Endothelial cell of umbilical vein (primary cell): Measurements from ENCODE around the gene CCDC73. TPM values are rescaled to one million over a fixed set of nuclear protein-coding genes. Genes with fewer than 3 reads are reported as not detected.
"Not testable (repeated sequence)": the region's sequence is repeated elsewhere in the genome, so short reads cannot be mapped to it uniquely, and the experiment has no call there.

Source experiments
- BruUV-seq: library from RNA; stranded (reverse); fragments of 400-500 nt; replicated peaks from 2 replicates; lab custom pipeline; 2021; lab: Mats Ljungman, UMichigan
- CTCF ChIA-PET: fragments of 300-600, 350-600 bp; sonication (Branson Sonifier 250); formaldehyde crosslinking; loops from one replicate; lab custom pipeline; 2021; ENCODE audit warnings: antibody characterized with exemption, inconsistent platforms; lab: Charles Lee
- POLR2A ChIA-PET: fragments of 300-600, 350-600 bp; sonication (Branson Sonifier 250); formaldehyde crosslinking; loops from one replicate; lab custom pipeline; 2021; ENCODE audit warnings: antibody characterized with exemption, inconsistent platforms; lab: Charles Lee
- DNase-seq: peaks from one replicate; pipeline ENCODE4 v3.0.0-alpha.2; 2011; ENCODE audit warnings: low read depth, low spot score
- FAIRE-seq: peaks from 2 replicates; lab custom pipeline; 2011; peaks lifted over from hg19 to GRCh38; lab: Jason Lieb, UNC
- H2AFZ ChIP-seq: 2 replicates; pipeline ENCODE4 v1.6.0; 2012; ENCODE audit warnings: low read depth, low read length, control low read depth, inconsistent platforms
- H3K27ac ChIP-seq: 2 replicates; pipeline ENCODE4 v1.5.1; 2011; ENCODE audit warnings: low read depth, mild to moderate bottlenecking, control low read depth, low read length, moderate library complexity; ENCODE audit not compliant: insufficient read depth
- H3K27me3 ChIP-seq, 2 experiments: 2 replicates each; pipeline versions ENCODE4 v1.6.0 to v1.6.1; 2011; ENCODE audit warnings: low read length in 2 of 2, mixed read lengths in 1 of 2; ENCODE audit not compliant: control insufficient read depth in 2 of 2, insufficient read depth in 2 of 2
- H3K36me3 ChIP-seq, 2 experiments: 2 replicates in 1 of 2; 3 replicates in 1 of 2; pipeline ENCODE4 v1.5.1; 2011; ENCODE audit warnings: low read length in 2 of 2, mild to moderate bottlenecking in 1 of 2, moderate library complexity in 1 of 2; ENCODE audit not compliant: control insufficient read depth in 2 of 2, insufficient read depth in 2 of 2; ENCODE audit errors: extremely low read depth in 1 of 2
- H3K4me1 ChIP-seq: 3 replicates; pipeline ENCODE4 v1.5.1; 2011; ENCODE audit warnings: mild to moderate bottlenecking, low read length; ENCODE audit not compliant: control insufficient read depth, insufficient read depth; ENCODE audit errors: extremely low read depth
- H3K4me2 ChIP-seq: 2 replicates; pipeline ENCODE4 v1.6.1; 2011; ENCODE audit warnings: low read length, control low read depth, mixed read lengths; ENCODE audit not compliant: insufficient read depth
- H3K4me3 ChIP-seq, 3 experiments: fragments of 200-600 bp in 1 of 3; sonication (generic), shearing (Covaris generic) in 1 of 3; replicated peaks in 1 of 3; 2 replicates each; pipeline ENCODE4 v1.5.1; 2011 to 2016; ENCODE audit warnings: control low read depth in 3 of 3, low read length in 3 of 3, mild to moderate bottlenecking in 2 of 3, inconsistent platforms in 1 of 3, low read depth in 1 of 3, moderate library complexity in 1 of 3; ENCODE audit not compliant: insufficient read depth in 1 of 3
- H3K79me2 ChIP-seq: 2 replicates; pipeline ENCODE4 v1.6.0; 2012; ENCODE audit warnings: low read length, inconsistent platforms; ENCODE audit not compliant: control insufficient read depth, insufficient read depth
- H3K9ac ChIP-seq: replicated peaks from 2 replicates; pipeline ENCODE3; 2011; ENCODE audit warnings: low read length, control low read depth; ENCODE audit not compliant: insufficient read depth; ENCODE audit errors: extremely low read depth
- H3K9me1 ChIP-seq: replicated peaks from 3 replicates; pipeline ENCODE4 v1.6.0; 2011; ENCODE audit warnings: mild to moderate bottlenecking, low read length; ENCODE audit not compliant: control insufficient read depth, insufficient read depth; ENCODE audit errors: extremely low read depth
- H3K9me3 ChIP-seq: replicated peaks from 2 replicates; pipeline ENCODE4 v1.5.1; 2012; ENCODE audit warnings: low read length, inconsistent platforms; ENCODE audit not compliant: control insufficient read depth, insufficient read depth
- H4K20me1 ChIP-seq: replicated peaks from 2 replicates; pipeline ENCODE3; 2011; ENCODE audit warnings: mild to moderate bottlenecking, low read length; ENCODE audit not compliant: control insufficient read depth, insufficient read depth; ENCODE audit errors: extremely low read depth
- CTCF ChIP-seq, 2 donors: IDR thresholded peaks; 1 replicate in 1 of 2; 2 replicates in 1 of 2; pipeline ENCODE4 v1.5.1; 2011; ENCODE audit warnings: low read length in 2 of 2, mild to moderate bottlenecking in 2 of 2, moderate library complexity in 2 of 2, control low read depth in 1 of 2, inconsistent platforms in 1 of 2, low read depth in 1 of 2; ENCODE audit not compliant: insufficient read depth in 1 of 2; ENCODE audit errors: extremely low read depth in 1 of 2
- EZH2 ChIP-seq: IDR thresholded peaks from 2 replicates; pipeline ENCODE4 v1.6.1; 2012; ENCODE audit warnings: borderline replicate concordance, low read depth, mild to moderate bottlenecking, moderate library complexity, low read length, inconsistent platforms; ENCODE audit not compliant: severe bottlenecking
- FOS ChIP-seq: IDR thresholded peaks from 2 replicates; pipeline ENCODE4 v1.6.1; 2011; ENCODE audit warnings: mild to moderate bottlenecking, low read length, moderate library complexity, borderline replicate concordance; ENCODE audit not compliant: insufficient read depth
- GATA2 ChIP-seq: IDR thresholded peaks from 2 replicates; pipeline ENCODE4 v1.7.0; 2011; ENCODE audit warnings: low read depth, mild to moderate bottlenecking, moderate library complexity, mixed read lengths, low read length; ENCODE audit not compliant: insufficient read length, insufficient read depth
- JUN ChIP-seq: IDR thresholded peaks from 2 replicates; pipeline ENCODE4 v1.6.1; 2011; ENCODE audit warnings: borderline replicate concordance, low read depth; ENCODE audit not compliant: insufficient read length, insufficient read depth
- MAX ChIP-seq: IDR thresholded peaks from 2 replicates; pipeline ENCODE4 v1.6.1; 2011; ENCODE audit not compliant: insufficient read depth, insufficient read length
- MYC ChIP-seq: IDR thresholded peaks from one replicate; pipeline ENCODE4 v1.6.1; 2011; ENCODE audit warnings: mild to moderate bottlenecking, low read depth, low read length
- POLR2A ChIP-seq: IDR thresholded peaks from 2 replicates; pipeline ENCODE4 v1.6.1; 2012; ENCODE audit warnings: low read depth, mild to moderate bottlenecking, control low read depth, low read length
- POLR2AphosphoS5 ChIP-seq: IDR thresholded peaks from 2 replicates; pipeline ENCODE4 v1.6.1; 2012; ENCODE audit warnings: low read depth, mild to moderate bottlenecking, control low read depth, low read length, moderate library complexity; ENCODE audit not compliant: insufficient read depth
- dilution Hi-C: fragments of 300-500 bp; cut with MboI; formaldehyde crosslinking; loops from one replicate; pipeline ENCODE4 v1.15.0; 2019; ENCODE audit warnings: low sequenced_read_pairs; ENCODE audit not compliant: extremely low pct_ligation_motif_present
- intact Hi-C: fragments of 100-400 bp; cut with micrococcal nuclease; formaldehyde crosslinking; loops from one replicate; pipeline ENCODE4 v1.10.0; 2022
- polyA plus RNA-seq, 4 experiments: library from polyadenylated mRNA; depleted of rRNA in 3 of 4; stranded (reverse) in 3 of 4; unstranded in 1 of 4; fragments of >200 nt; gene quantifications; 2 replicates each; pipeline versions ENCODE4 v1.2.1 to v1.2.3, GENCODE V29; 2011 to 2012; ENCODE audit warnings: missing spikeins in 1 of 4
- total RNA-seq: library from RNA; stranded (reverse); gene quantifications from 2 replicates; pipeline ENCODE4 v1.2.3, GENCODE V29; 2021

CCDC73 gene
- total and polyA plus RNA-seq, 2 donors (not counting 3 experiments of a cell fraction or from before 2014, with no cell fraction given), result not detected

GRCh38 chr11:32713496-32713895 lies 81.0 kb downstream of the CCDC73 start:
- Histone ChIP-seq H3K9ac (no peak overlapping the region), H3K27ac (no peak overlapping the region), H3K4me1 (no peaks in the 10 kb centered on the region), H3K9me1 (no peaks in the 10 kb centered on the region), H3K36me3 (no peaks in the 10 kb centered on the region), H3K9me3 (no peaks in the 10 kb centered on the region), H4K20me1 (no peaks in the 10 kb centered on the region), H3K79me2 (no peaks in the 10 kb centered on the region), H2AFZ (no peak overlapping the region), H3K4me3 (no peak overlapping the region), H3K27me3 (peaks cover 0 to 10% of the 10 kb centered on the region in 2 experiments), H3K4me2 (no peak overlapping the region)
- POLR2A ChIA-PET, result no interaction called here
- DNase-seq, result no peak
- intact Hi-C loops, result loop anchor here (1.0 kb wide), 1 partner anchor 78 kb away; no protein-coding TSS in a partner anchor
- no peak for TF ChIP-seq MYC
- TF ChIP-seq MAX, result no peak
- TF ChIP-seq POLR2AphosphoS5, result no peak
- TF ChIP-seq EZH2, result no peak
- no peak for TF ChIP-seq FOS
- TF ChIP-seq POLR2A, result no peak
- TF ChIP-seq JUN, result no peak
- TF ChIP-seq CTCF (IDR thresholded peaks at IDR 0.05; ENCODE audit: extremely low read depth in 1 of 2, insufficient read depth in 1 of 2, low read depth in 1 of 2, low read length in 2 of 2), result no peak
- no peak for TF ChIP-seq GATA2
- no peak for FAIRE-seq
- BruUV-seq, result no TSS peak
- CTCF ChIA-PET, result no interaction called here
- dilution Hi-C loops, result no loop called here

GRCh38 chr11:32708978-32709377 lies 85.5 kb downstream of the CCDC73 start:
- H3K36me3 ChIP-seq, H3K9ac ChIP-seq, dilution Hi-C loops, CTCF ChIA-PET, H3K9me1 ChIP-seq, BruUV-seq, H2AFZ ChIP-seq, H3K4me1 ChIP-seq, intact Hi-C loops, H3K79me2 ChIP-seq, POLR2A ChIA-PET, H3K4me3 ChIP-seq, H3K4me2 ChIP-seq, H3K27ac ChIP-seq, H3K27me3 ChIP-seq, DNase-seq, H4K20me1 ChIP-seq, H3K9me3 ChIP-seq, FAIRE-seq: not testable (repeated sequence)
